MM.1S (cell line): ENCODE measurements around the gene ITGB8.

ENCODE experiments used
- DNase-seq: peaks from one replicate; pipeline ENCODE4 v3.0.0-alpha.2; 2015
- H2AFZ ChIP-seq: fragments of 300-600 bp; sonication (generic); 2 replicates; pipeline ENCODE4 v1.6.0; 2016; ENCODE audit warnings: antibody characterized with exemption, low read length
- H3F3A ChIP-seq: fragments of 300-600 bp; sonication (generic); 2 replicates; pipeline ENCODE4 v1.6.1; 2016; ENCODE audit warnings: mild to moderate bottlenecking, antibody characterized with exemption, low read length, moderate library complexity, mixed read lengths; ENCODE audit not compliant: insufficient read depth
- H3K27ac ChIP-seq: fragments of 300-600 bp; sonication (generic); 2 replicates; pipeline ENCODE4 v1.5.1; 2016; ENCODE audit warnings: mild to moderate bottlenecking, low read length
- H3K27me3 ChIP-seq: fragments of 300-600 bp; sonication (generic); replicated peaks from 2 replicates; pipeline ENCODE4 v1.6.0; 2016; ENCODE audit warnings: low read length; ENCODE audit not compliant: insufficient read depth
- H3K36me3 ChIP-seq: fragments of 300-600 bp; sonication (generic); replicated peaks from 2 replicates; pipeline ENCODE4 v1.6.1; 2016; ENCODE audit warnings: mild to moderate bottlenecking, low read length, mixed read lengths; ENCODE audit not compliant: insufficient read depth
- H3K4me1 ChIP-seq: fragments of 300-600 bp; sonication (generic); 2 replicates; pipeline ENCODE4 v1.6.1; 2016; ENCODE audit warnings: low read length, mixed read lengths
- H3K4me2 ChIP-seq: fragments of 300-600 bp; sonication (generic); 2 replicates; pipeline ENCODE4 v1.6.0; 2016; ENCODE audit warnings: low read depth, low read length
- H3K4me3 ChIP-seq: fragments of 300-600 bp; sonication (generic); 2 replicates; pipeline ENCODE4 v1.5.1; 2016; ENCODE audit warnings: low read length, mixed read lengths
- H3K79me2 ChIP-seq: fragments of 300-600 bp; sonication (generic); 2 replicates; pipeline ENCODE4 v1.6.1; 2016; ENCODE audit warnings: mixed run types, low read length, mixed read lengths
- H3K9ac ChIP-seq: fragments of 300-600 bp; sonication (generic); 2 replicates; pipeline ENCODE4 v1.6.1; 2016; ENCODE audit warnings: low read length, mixed read lengths
- H3K9me2 ChIP-seq: fragments of 300-600 bp; sonication (generic); replicated peaks from 2 replicates; pipeline ENCODE4 v1.6.1; 2016; ENCODE audit warnings: mild to moderate bottlenecking, low read length, mixed read lengths; ENCODE audit not compliant: insufficient read depth
- H3K9me3 ChIP-seq: fragments of 300-600 bp; sonication (generic); replicated peaks from 2 replicates; pipeline ENCODE4 v1.6.1; 2016; ENCODE audit warnings: mild to moderate bottlenecking, low read length, mixed read lengths; ENCODE audit not compliant: insufficient read depth
- H4K20me1 ChIP-seq: fragments of 300-600 bp; sonication (generic); 2 replicates; pipeline ENCODE4 v1.6.1; 2016; ENCODE audit warnings: mild to moderate bottlenecking, low read length, moderate library complexity, mixed read lengths; ENCODE audit not compliant: insufficient read depth
- EZH2 ChIP-seq: fragments of 300-600 bp; sonication (generic); optimal IDR thresholded peaks from 2 replicates; pipeline ENCODE3; 2017; ENCODE audit warnings: low read depth, mild to moderate bottlenecking, antibody characterized with exemption, low read length, mixed read lengths
- EZH2phosphoT487 ChIP-seq: fragments of 300-600 bp; sonication (generic); IDR thresholded peaks from 2 replicates; pipeline ENCODE4 v1.6.1; 2018; ENCODE audit warnings: antibody characterized with exemption, low read length
- TF ChIP-seq, protein P1 (sequence below): fragments of 300-600 bp; sonication (generic); IDR thresholded peaks from 2 replicates; pipeline ENCODE4 v1.5.1; 2016; ENCODE audit warnings: antibody characterized with exemption, low read length, mixed read lengths

ITGB8 gene

GRCh38 chr7:20350518-20350951, 19.8 kb downstream of the ITGB8 start:
- no peak overlapping the region for H3K9ac ChIP-seq
- no peaks in the 10 kb centered on the region for H3F3A ChIP-seq
- H3K27ac ChIP-seq: no peak overlapping the region
- H3K9me3 ChIP-seq: no peaks in the 10 kb centered on the region
- no peak overlapping the region for H3K4me2 ChIP-seq
- H3K27me3 ChIP-seq: no peaks in the 10 kb centered on the region
- H2AFZ ChIP-seq: no peak overlapping the region
- TF ChIP-seq EZH2: no peak
- no peak for TF ChIP-seq EZH2phosphoT487
- no peak overlapping the region for H3K4me3 ChIP-seq
- H4K20me1 ChIP-seq: no peaks in the 10 kb centered on the region
- H3K79me2 ChIP-seq: no peaks in the 10 kb centered on the region
- DNase-seq: no peak
- no peaks in the 10 kb centered on the region for H3K36me3 ChIP-seq
- H3K4me1 ChIP-seq: no peaks in the 10 kb centered on the region
- no peaks in the 10 kb centered on the region for H3K9me2 ChIP-seq

DNA sequence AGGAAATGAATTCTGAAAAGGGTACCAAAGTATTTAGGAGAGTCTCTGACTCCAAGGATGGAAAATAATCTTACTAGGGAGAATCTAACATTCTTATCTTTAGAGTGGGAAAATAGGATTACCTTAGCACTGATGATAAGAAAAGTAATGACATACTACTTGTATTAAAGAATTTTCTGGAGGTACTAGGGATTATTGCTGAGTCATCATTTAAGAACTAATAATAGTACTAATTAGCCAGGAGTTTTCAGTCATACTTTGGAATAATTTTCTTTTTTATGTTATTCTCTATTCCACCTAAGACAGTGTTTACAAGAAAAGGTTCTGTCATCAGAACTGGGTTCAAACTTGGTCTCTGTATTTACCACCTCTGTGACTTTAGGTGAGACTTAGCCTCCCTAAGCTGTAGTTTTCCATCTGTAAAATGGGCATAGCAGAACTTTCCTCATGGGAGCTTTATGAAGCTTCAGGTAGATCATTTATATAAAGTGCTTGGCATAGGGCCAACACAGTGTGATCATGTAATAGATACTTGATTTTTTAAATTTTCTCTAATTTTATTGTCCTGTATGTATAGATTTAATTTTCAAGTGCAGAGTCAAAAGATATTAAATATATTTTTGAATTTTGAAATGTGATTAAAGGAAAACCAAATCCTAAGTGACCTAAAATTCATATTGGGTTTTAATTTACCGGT, 20.4 kb downstream of the ITGB8 start:
- DNase-seq: no peak
- Histone ChIP-seq H3K9ac (no peak overlapping the region), H3K27me3 (no peaks in the 10 kb centered on the region), H2AFZ (no peak overlapping the region), H3F3A (no peaks in the 10 kb centered on the region), H3K4me2 (no peak overlapping the region), H3K27ac (no peak overlapping the region), H3K4me1 (no peaks in the 10 kb centered on the region), H3K4me3 (no peak overlapping the region), H4K20me1 (no peaks in the 10 kb centered on the region), H3K79me2 (no peaks in the 10 kb centered on the region), H3K36me3 (no peaks in the 10 kb centered on the region), H3K9me3 (no peaks in the 10 kb centered on the region), H3K9me2 (no peaks in the 10 kb centered on the region)
- TF ChIP-seq EZH2phosphoT487 (no peak), EZH2 (no peak)
- TF ChIP-seq, protein P1, sequence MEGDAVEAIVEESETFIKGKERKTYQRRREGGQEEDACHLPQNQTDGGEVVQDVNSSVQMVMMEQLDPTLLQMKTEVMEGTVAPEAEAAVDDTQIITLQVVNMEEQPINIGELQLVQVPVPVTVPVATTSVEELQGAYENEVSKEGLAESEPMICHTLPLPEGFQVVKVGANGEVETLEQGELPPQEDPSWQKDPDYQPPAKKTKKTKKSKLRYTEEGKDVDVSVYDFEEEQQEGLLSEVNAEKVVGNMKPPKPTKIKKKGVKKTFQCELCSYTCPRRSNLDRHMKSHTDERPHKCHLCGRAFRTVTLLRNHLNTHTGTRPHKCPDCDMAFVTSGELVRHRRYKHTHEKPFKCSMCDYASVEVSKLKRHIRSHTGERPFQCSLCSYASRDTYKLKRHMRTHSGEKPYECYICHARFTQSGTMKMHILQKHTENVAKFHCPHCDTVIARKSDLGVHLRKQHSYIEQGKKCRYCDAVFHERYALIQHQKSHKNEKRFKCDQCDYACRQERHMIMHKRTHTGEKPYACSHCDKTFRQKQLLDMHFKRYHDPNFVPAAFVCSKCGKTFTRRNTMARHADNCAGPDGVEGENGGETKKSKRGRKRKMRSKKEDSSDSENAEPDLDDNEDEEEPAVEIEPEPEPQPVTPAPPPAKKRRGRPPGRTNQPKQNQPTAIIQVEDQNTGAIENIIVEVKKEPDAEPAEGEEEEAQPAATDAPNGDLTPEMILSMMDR: no peak

- Histone ChIP-seq H3K79me2 (no peaks in the 10 kb centered on the region), H3K36me3 (no peaks in the 10 kb centered on the region), H4K20me1 (no peaks in the 10 kb centered on the region), H2AFZ (no peak overlapping the region), H3K4me1 (no peaks in the 10 kb centered on the region), H3K9me3 (no peaks in the 10 kb centered on the region), H3K9me2 (no peaks in the 10 kb centered on the region), H3F3A (no peaks in the 10 kb centered on the region), H3K27me3 (no peaks in the 10 kb centered on the region), H3K4me2 (no peak overlapping the region), H3K4me3 (no peak overlapping the region), H3K27ac (no peak overlapping the region), H3K9ac (no peak overlapping the region)
- TF ChIP-seq, protein P1: no peak
- TF ChIP-seq EZH2phosphoT487: no peak
- TF ChIP-seq EZH2: no peak
- no peak for DNase-seq
These were observed 21.2 kb downstream of the ITGB8 start for GRCh38 chr7:20351901-20352300.
